Spinal cord (tissue), 10 donors: ENCODE data around the gene LMNB1. TPM values are rescaled to one million over a fixed set of nuclear protein-coding genes. Genes with fewer than 3 reads are reported as not detected.
"Not testable (repeated sequence)": the region's sequence is repeated elsewhere in the genome, so short reads cannot be mapped to it uniquely, and the experiment has no call there.

Experiments used
- DNase-seq, 6 donors: peaks; one replicate each; pipeline versions ENCODE4 v3.0.0 to v3.0.0-alpha.2; 2013 to 2015; ENCODE audit warnings: low spot score in 6 of 6, low read depth in 4 of 6
- H3K27ac ChIP-seq: one replicate; pipeline ENCODE4 v1.5.1; 2013; ENCODE audit warnings: low read depth, low read length, control low read depth
- H3K27me3 ChIP-seq: one replicate; pipeline ENCODE4 v1.6.1; 2013; ENCODE audit warnings: low read length; ENCODE audit not compliant: control insufficient read depth, insufficient read depth
- H3K36me3 ChIP-seq: one replicate; pipeline ENCODE4 v1.6.1; 2013; ENCODE audit warnings: low read length; ENCODE audit not compliant: control insufficient read depth, insufficient read depth
- H3K4me1 ChIP-seq: one replicate; pipeline ENCODE4 v1.6.1; 2013; ENCODE audit warnings: low read length; ENCODE audit not compliant: control insufficient read depth, insufficient read depth
- H3K4me3 ChIP-seq: one replicate; pipeline ENCODE4 v1.5.1; 2013; ENCODE audit warnings: low read depth, low read length, control low read depth
- H3K9me3 ChIP-seq: one replicate; pipeline ENCODE4 v1.6.1; 2013; ENCODE audit warnings: low read length; ENCODE audit not compliant: control insufficient read depth, insufficient read depth
- WGBS: methylation state at CpG from one replicate; pipeline ENCODE4 v1.1.5; 2013; ENCODE audit warnings: missing lambda C conversion rate; ENCODE audit not compliant: insufficient coverage; 5-methylcytosine and 5-hydroxymethylcytosine counted together
- polyA plus RNA-seq, 2 donors: library from polyadenylated mRNA; unstranded; fragments of 120-200 nt; gene quantifications; one replicate each; pipeline ENCODE4 v1.2.1, GENCODE V29; 2013; ENCODE audit not compliant: insufficient read length in 2 of 2
- total RNA-seq, 2 donors: library from RNA; depleted of rRNA in 1 of 2; stranded (reverse); fragments of 120-200 nt in 1 of 2; fragments of >200 nt in 1 of 2; gene quantifications; one replicate each; pipeline versions ENCODE4 v1.2.3 to v1.2.4, GENCODE V29; 2013 to 2014
- donor health status: healthy.

LMNB1 gene
- total and polyA plus RNA-seq, 4 donors, result 38.6 to 63.6 (median 46.9) TPM

DNA sequence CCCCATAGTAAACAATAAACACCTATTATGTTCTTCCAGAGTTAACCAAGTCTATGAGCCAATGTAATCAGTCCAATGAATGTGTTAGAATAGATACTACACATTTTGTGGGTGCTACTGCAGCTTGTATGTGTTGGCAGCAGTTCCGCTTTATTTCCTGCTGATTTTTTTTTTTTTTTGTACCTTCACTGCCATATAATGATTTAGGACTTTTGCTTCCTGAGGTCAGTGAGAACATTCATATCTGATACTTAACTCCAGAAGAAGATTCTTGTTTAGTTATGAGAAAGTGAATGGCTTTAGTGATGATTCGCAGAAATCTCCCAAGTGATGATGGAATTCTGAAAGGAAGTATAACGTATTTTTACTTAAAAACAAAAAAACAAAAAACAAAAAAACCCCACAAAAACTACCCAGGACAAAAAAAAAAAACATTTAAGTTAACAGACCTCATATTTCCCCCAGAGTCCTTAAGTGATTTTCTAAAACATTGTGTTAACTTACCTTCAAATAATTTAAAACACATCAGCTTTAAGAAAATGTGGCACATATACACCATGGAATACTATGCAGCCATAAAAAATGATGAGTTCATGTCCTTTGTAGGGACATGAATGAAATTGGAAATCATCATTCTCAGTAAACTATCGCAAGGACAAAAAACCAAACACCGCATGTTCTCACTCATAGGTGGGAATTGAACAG, 24.7 kb upstream of the LMNB1 start:
- H3K9me3 ChIP-seq, result no peaks in the 10 kb centered on the region
- no peak for DNase-seq
- no peaks in the 10 kb centered on the region for H3K4me1 ChIP-seq
- no peak overlapping the region for H3K4me3 ChIP-seq
- H3K36me3 ChIP-seq, result no peaks in the 10 kb centered on the region
- H3K27ac ChIP-seq, result no peak overlapping the region
- no CpG with 5 or more reads among the region's 5 CpGs for WGBS
- H3K27me3 ChIP-seq, result no peaks in the 10 kb centered on the region

DNA sequence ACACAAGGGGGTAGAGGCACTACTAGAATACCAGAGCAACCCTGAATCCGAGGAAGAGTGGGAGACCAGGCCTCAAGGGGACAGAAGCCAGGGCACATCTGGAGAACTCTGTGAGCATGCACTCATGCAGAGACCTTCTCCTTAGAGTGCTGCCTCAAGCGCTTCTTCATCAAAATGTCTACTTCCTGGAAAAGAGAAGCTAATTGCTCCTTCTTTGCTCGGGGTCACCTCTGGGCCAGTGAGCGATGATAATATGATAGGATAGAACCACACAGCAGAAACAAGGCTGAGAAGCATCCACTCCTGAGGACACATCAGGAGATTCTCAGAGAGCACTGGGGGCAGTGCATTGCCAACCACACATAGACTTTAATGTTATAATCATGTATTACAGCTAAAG, 23.7 kb upstream of the LMNB1 start:
- Histone ChIP-seq H3K36me3 (no peaks in the 10 kb centered on the region), H3K4me1 (no peaks in the 10 kb centered on the region), H3K9me3 (no peaks in the 10 kb centered on the region), H3K27ac (no peak overlapping the region), H3K4me3 (no peak overlapping the region), H3K27me3 (no peaks in the 10 kb centered on the region)
- no peak for DNase-seq
- WGBS, result 88% methylated on average over 1 of the region's 4 CpGs

DNA sequence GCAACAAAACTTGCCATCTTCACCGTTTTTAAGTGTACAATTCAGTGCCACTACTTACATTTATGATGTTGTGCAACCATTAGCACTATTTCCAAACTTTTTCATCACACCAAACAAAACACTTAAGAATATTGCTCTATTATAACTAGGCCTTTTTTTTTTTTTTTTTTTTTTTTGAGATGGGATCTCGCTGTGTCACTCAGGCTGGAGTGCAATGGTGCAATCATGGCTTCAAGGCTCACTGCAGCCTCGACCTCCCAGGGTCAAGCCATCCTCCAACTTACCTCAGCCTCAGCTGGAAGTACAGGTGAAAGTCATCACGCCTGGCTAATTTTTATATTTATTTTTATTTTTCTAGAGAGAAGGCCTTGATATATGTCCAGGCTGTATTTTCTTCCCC, 22.3 kb upstream of the LMNB1 start:
- no peaks in the 10 kb centered on the region for H3K4me1 ChIP-seq
- no peak overlapping the region for H3K27ac ChIP-seq
- DNase-seq, result no peak
- WGBS, result 93% methylated on average over 2 of the region's 4 CpGs
- H3K27me3 ChIP-seq, result no peaks in the 10 kb centered on the region
- H3K9me3 ChIP-seq, result no peaks in the 10 kb centered on the region
- H3K4me3 ChIP-seq, result no peak overlapping the region
- no peaks in the 10 kb centered on the region for H3K36me3 ChIP-seq

DNA sequence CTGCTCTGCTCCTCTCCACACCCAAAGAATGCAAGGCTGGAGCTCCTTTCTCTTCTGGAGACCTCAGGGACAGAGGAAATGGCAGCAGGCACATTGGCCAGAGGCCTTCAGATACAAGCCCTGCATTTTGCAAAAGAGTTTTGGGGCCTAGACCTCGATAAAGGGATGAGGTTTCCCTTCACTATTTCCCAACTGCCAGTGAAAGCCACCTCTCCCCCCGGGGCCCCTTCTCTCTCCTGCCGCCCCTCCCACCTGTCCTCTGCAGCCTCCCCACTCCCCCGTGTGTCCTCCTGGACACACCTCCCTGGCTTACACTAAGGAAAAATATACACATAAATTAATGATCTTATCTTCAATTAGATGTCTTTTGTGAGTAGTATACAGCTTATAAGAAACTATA, 21.3 kb upstream of the LMNB1 start:
- 89% methylated on average over 3 of the region's 4 CpGs for WGBS
- DNase-seq, result no peak
- no peak overlapping the region for H3K4me3 ChIP-seq
- H3K27ac ChIP-seq, result no peak overlapping the region
- no peaks in the 10 kb centered on the region for H3K4me1 ChIP-seq
- H3K27me3 ChIP-seq, result no peaks in the 10 kb centered on the region
- H3K9me3 ChIP-seq, result no peaks in the 10 kb centered on the region
- no peaks in the 10 kb centered on the region for H3K36me3 ChIP-seq

DNA sequence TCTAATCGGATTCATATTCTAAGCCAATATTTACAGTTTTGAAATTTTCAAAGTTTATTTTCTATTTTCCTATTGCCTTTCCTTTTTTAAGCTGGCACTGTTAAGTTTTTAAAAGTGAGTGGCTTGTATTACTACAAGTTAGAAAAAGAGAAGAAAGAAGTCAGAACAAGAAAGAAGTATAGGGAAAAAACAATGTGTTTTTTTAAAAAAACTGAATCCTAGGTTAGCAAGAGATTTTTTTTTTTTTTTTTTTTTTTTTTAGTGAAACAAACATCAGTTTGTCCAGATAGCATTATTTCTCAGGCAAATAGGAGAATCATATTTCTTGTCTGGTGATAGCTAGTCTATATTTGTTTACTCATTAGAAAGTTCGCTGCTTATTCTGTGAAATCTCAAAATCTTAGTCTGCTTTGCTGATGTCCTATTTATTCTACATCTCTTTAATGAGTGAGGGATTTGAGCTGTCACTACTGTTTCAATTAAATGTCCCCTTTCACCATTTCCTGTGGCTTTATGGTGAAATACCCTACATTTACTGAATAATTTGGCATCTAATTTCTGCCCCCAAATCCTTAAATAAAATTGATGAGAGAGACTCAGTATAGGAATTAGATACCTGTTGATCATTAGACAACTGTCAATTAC, 19.1 kb upstream of the LMNB1 start:
- H3K27me3 ChIP-seq, result no peaks in the 10 kb centered on the region
- no peak for DNase-seq
- no peaks in the 10 kb centered on the region for H3K36me3 ChIP-seq
- no peak overlapping the region for H3K27ac ChIP-seq
- no peaks in the 10 kb centered on the region for H3K4me1 ChIP-seq
- no peaks in the 10 kb centered on the region for H3K9me3 ChIP-seq
- no peak overlapping the region for H3K4me3 ChIP-seq
- no CpG with 5 or more reads among the region's 2 CpGs for WGBS

DNA sequence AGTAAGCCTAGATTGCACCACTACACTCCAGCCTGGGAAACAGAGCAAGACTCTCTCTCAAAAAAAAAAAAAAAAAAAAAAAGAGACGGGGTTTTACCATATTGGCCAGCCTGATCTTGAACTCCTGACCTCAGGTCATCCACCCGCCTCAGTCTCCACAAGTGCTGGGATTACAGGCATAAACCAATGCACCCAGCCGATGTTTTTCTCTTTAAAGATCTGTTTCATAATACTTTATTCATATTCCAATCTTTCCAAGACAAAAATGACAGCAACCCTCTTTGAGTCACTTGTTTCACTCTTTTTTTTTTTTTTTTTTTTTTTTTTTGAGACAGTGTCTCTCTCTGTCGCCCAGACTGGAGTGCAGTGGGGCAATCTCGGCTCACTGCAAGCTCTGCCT, 13.6 kb upstream of the LMNB1 start:
- WGBS, result 100% methylated on average over 1 of the region's 5 CpGs
- Histone ChIP-seq H3K27me3 (no peaks in the 10 kb centered on the region), H3K9me3 (no peaks in the 10 kb centered on the region), H3K4me1 (no peaks in the 10 kb centered on the region), H3K36me3 (no peaks in the 10 kb centered on the region), H3K27ac (no peak overlapping the region), H3K4me3 (no peak overlapping the region)
- no peak for DNase-seq

DNA sequence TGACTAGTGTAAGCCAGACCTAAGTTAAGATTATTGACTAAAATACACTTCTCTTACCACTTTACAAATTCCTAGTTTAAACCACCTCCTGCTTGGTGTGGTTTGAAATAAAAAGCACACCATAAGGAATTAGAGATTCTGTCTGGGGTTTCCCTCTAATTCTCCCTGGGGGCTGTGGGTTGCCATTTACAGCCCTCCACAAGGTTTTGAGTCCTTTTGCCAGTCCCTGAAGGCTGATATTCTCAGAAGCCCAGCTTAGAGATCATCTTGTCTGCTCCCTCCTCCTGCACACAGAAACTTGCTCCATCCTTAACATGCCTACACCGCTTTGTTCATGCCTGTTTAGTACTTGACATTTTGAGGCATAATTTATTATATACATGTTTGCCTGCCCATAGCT, 7.2 kb upstream of the LMNB1 start:
- no peaks in the 10 kb centered on the region for H3K4me1 ChIP-seq
- no peaks in the 10 kb centered on the region for H3K36me3 ChIP-seq
- no peak overlapping the region for H3K27ac ChIP-seq
- H3K9me3 ChIP-seq, result no peaks in the 10 kb centered on the region
- no peaks in the 10 kb centered on the region for H3K27me3 ChIP-seq
- no peak overlapping the region for H3K4me3 ChIP-seq
- no CpG with 5 or more reads among the region's 1 CpG for WGBS
- DNase-seq, result no peak

DNA sequence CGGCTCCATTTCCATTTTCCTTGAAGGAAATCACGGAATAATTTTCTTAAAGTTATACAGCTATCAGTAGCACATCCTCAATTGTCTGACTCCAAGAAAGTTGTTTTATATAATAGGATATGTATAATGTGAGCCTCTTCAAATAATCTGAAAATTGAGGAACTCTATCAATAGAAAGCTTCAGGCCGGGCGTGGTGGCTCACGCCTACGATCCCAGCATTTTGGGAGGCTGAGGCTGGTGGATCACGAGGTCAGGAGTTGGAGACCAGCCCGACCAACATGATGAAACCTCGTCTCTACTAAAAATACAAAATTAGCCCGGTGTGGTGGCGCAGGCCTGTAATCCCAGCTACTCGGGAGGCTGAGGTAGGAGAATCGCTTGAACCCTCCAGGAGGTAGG, 3.4 kb upstream of the LMNB1 start:
- not testable (repeated sequence) for DNase-seq, H3K27me3 ChIP-seq, H3K9me3 ChIP-seq, H3K36me3 ChIP-seq, H3K4me1 ChIP-seq, H3K4me3 ChIP-seq, H3K27ac ChIP-seq
- WGBS, result 86% methylated on average over 1 of the region's 13 CpGs

DNA sequence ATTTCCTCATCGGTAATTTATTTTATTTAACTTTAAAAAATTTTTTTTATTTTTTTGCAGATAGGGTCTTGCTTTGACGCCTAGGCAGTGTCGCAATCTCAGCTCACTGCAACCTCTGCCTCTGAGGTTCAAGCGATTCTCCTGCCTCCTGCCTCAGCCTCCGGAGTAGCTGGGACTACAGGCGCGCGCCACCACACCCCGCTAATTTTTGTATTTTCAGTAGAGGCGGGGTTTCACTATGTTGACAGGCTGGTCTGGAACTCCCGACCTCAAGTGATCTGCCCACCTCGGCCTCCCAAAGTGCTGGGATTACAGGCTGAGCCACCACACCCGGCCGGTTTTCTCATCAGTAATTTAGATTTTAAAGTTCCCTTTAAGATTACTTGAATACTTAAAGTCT, 2.3 kb upstream of the LMNB1 start:
- not testable (repeated sequence) for H3K9me3 ChIP-seq, H3K36me3 ChIP-seq, H3K4me3 ChIP-seq, H3K27ac ChIP-seq, DNase-seq, H3K4me1 ChIP-seq, H3K27me3 ChIP-seq
- WGBS, result 97% methylated on average over 10 of the region's 14 CpGs

DNA sequence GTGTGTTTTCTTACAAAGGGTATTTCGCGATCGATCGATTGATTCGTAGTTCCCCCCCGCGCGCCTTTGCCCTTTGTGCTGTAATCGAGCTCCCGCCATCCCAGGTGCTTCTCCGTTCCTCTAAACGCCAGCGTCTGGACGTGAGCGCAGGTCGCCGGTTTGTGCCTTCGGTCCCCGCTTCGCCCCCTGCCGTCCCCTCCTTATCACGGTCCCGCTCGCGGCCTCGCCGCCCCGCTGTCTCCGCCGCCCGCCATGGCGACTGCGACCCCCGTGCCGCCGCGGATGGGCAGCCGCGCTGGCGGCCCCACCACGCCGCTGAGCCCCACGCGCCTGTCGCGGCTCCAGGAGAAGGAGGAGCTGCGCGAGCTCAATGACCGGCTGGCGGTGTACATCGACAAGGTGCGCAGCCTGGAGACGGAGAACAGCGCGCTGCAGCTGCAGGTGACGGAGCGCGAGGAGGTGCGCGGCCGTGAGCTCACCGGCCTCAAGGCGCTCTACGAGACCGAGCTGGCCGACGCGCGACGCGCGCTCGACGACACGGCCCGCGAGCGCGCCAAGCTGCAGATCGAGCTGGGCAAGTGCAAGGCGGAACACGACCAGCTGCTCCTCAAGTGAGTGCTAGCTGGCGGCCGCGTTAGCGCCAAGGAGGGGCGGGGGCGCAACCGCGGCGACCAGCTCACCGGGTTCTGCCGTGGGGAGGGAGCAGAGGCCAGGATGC, 480 bp downstream of the LMNB1 start:
- under 1% methylated on average over 93 of the region's 93 CpGs for WGBS
- Histone ChIP-seq H3K27me3 (no peaks in the 10 kb centered on the region), H3K4me1 (peaks cover 12% of the 10 kb centered on the region), H3K9me3 (no peaks in the 10 kb centered on the region), H3K27ac (peak overlapping the region; percentile 98), H3K36me3 (no peaks in the 10 kb centered on the region), H3K4me3 (peak overlapping the region; percentile 98)
- peak; percentile 27 to 90 (median 55) for DNase-seq
